Hepatocyte (in vitro differentiated cells): ENCODE measurements around the gene ASB9. TPM values are rescaled to one million over a fixed set of nuclear protein-coding genes. Genes with fewer than 3 reads are reported as not detected.

Source experiments
- DNase-seq: peaks from one replicate; pipeline ENCODE4 v3.0.0-alpha.2; 2016; ENCODE audit warnings: low spot score
- H2AFZ ChIP-seq: fragments of 200-600 bp; sonication (generic); 2 replicates; pipeline ENCODE4 v1.6.0; 2016; ENCODE audit warnings: antibody characterized with exemption, mild to moderate bottlenecking
- H3K27ac ChIP-seq: fragments of 200-600 bp; sonication (generic); 2 replicates; pipeline ENCODE4 v1.5.1; 2016; ENCODE audit warnings: mild to moderate bottlenecking
- H3K27me3 ChIP-seq: fragments of 200-600 bp; sonication (generic); 2 replicates; pipeline ENCODE4 v1.6.1; 2016
- H3K36me3 ChIP-seq: fragments of 200-600 bp; sonication (generic); replicated peaks from 2 replicates; pipeline ENCODE4 v1.5.1; 2016; ENCODE audit warnings: low read depth; ENCODE audit not compliant: insufficient read depth
- H3K4me1 ChIP-seq: fragments of 200-600 bp; sonication (generic); 2 replicates; pipeline ENCODE4 v1.5.1; 2016; ENCODE audit warnings: mild to moderate bottlenecking, moderate library complexity; ENCODE audit not compliant: insufficient read depth
- H3K4me2 ChIP-seq: fragments of 200-600 bp; sonication (generic); 2 replicates; pipeline ENCODE4 v1.6.0; 2016
- H3K4me3 ChIP-seq: fragments of 200-600 bp; sonication (generic); 2 replicates; pipeline ENCODE4 v1.5.1; 2016; ENCODE audit warnings: mild to moderate bottlenecking
- H3K79me2 ChIP-seq: fragments of 200-600 bp; sonication (generic); 2 replicates; pipeline ENCODE4 v1.6.0; 2017; ENCODE audit warnings: mild to moderate bottlenecking
- H3K9me2 ChIP-seq: fragments of 200-600 bp; sonication (generic); replicated peaks from 2 replicates; pipeline ENCODE4 v1.6.0; 2017; ENCODE audit warnings: mild to moderate bottlenecking; ENCODE audit not compliant: insufficient read depth
- H3K9me3 ChIP-seq: fragments of 200-600 bp; sonication (generic); 2 replicates; pipeline ENCODE4 v1.5.1; 2016; ENCODE audit warnings: low read depth, mild to moderate bottlenecking
- H4K20me1 ChIP-seq: fragments of 200-600 bp; sonication (generic); 2 replicates; pipeline ENCODE4 v1.6.0; 2016; ENCODE audit warnings: mild to moderate bottlenecking; ENCODE audit not compliant: insufficient read depth, poor library complexity, severe bottlenecking
- EZH2 ChIP-seq: fragments of 200-600 bp; sonication (generic); IDR thresholded peaks from 2 replicates; pipeline ENCODE4 v1.6.1; 2016; ENCODE audit warnings: antibody characterized with exemption, mild to moderate bottlenecking, borderline replicate concordance
- EZH2phosphoT487 ChIP-seq: fragments of 200-600 bp; sonication (generic); IDR thresholded peaks from one replicate; pipeline ENCODE4 v1.6.1; 2018; ENCODE audit warnings: antibody characterized with exemption, mild to moderate bottlenecking, low read depth, moderate library complexity; ENCODE audit not compliant: unreplicated experiment, severe bottlenecking
- WGBS: methylation state at CpG from one replicate; pipeline ENCODE4 v1.1.6; 2016; ENCODE audit warnings: low lambda C conversion rate; ENCODE audit errors: missing lambda C conversion rate; 5-methylcytosine and 5-hydroxymethylcytosine counted together
- polyA plus RNA-seq: library from polyadenylated mRNA; unstranded; fragments of >200 nt; fragmentation: Nextera tagmentation; extraction: Ambion mirVana; gene quantifications from 2 replicates; pipeline ENCODE4 v1.2.1, GENCODE V29; 2016
- total RNA-seq: library from RNA; depleted of rRNA; stranded (reverse); fragments of >200 nt; gene quantifications from 2 replicates; pipeline ENCODE4 v1.2.3, GENCODE V29; 2014
- TF ChIP-seq, protein P1 (sequence below): fragments of 200-600 bp; sonication (generic); IDR thresholded peaks from 2 replicates; pipeline ENCODE4 v1.5.1; 2016; ENCODE audit warnings: antibody characterized with exemption, mild to moderate bottlenecking; ENCODE audit not compliant: poor library complexity

The ASB9 gene
- total and polyA plus RNA-seq, 2 experiments from 2014 or later: 4.7 to 6.0 TPM

DNA sequence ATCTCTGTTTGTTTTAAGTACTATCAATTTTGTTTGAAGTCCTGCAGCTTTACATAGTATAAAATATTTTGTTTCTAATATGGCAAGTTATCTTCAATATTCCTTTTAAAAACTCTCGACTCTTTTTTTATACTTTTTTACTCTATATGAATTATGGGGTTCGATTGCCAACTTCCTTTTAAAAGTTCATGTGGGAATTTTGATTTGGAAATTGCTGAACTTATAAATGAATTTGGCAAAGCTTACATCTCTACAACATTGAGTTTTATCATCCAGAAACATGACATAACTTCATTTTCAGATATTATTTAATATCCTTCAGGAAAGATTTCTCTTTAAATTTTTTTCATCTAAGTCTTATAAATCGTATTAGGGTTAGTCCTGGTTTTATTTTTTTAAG is 60.8 kb downstream of the ASB9 start:
- no peak overlapping the region for H2AFZ ChIP-seq
- H3K27me3 ChIP-seq: no peaks in the 10 kb centered on the region
- H3K9me3 ChIP-seq: no peaks in the 10 kb centered on the region
- H3K27ac ChIP-seq: no peak overlapping the region
- no peaks in the 10 kb centered on the region for H3K36me3 ChIP-seq
- TF ChIP-seq, protein P1, sequence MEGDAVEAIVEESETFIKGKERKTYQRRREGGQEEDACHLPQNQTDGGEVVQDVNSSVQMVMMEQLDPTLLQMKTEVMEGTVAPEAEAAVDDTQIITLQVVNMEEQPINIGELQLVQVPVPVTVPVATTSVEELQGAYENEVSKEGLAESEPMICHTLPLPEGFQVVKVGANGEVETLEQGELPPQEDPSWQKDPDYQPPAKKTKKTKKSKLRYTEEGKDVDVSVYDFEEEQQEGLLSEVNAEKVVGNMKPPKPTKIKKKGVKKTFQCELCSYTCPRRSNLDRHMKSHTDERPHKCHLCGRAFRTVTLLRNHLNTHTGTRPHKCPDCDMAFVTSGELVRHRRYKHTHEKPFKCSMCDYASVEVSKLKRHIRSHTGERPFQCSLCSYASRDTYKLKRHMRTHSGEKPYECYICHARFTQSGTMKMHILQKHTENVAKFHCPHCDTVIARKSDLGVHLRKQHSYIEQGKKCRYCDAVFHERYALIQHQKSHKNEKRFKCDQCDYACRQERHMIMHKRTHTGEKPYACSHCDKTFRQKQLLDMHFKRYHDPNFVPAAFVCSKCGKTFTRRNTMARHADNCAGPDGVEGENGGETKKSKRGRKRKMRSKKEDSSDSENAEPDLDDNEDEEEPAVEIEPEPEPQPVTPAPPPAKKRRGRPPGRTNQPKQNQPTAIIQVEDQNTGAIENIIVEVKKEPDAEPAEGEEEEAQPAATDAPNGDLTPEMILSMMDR: no peak
- no peak for TF ChIP-seq EZH2phosphoT487
- no peak for TF ChIP-seq EZH2
- no peak overlapping the region for H3K4me3 ChIP-seq
- H3K4me2 ChIP-seq: no peak overlapping the region
- H3K9me2 ChIP-seq: no peaks in the 10 kb centered on the region
- no peaks in the 10 kb centered on the region for H4K20me1 ChIP-seq
- H3K79me2 ChIP-seq: no peaks in the 10 kb centered on the region
- WGBS: 78% methylated on average over 3 of the region's 3 CpGs
- no peak for DNase-seq
- H3K4me1 ChIP-seq: no peaks in the 10 kb centered on the region

DNA sequence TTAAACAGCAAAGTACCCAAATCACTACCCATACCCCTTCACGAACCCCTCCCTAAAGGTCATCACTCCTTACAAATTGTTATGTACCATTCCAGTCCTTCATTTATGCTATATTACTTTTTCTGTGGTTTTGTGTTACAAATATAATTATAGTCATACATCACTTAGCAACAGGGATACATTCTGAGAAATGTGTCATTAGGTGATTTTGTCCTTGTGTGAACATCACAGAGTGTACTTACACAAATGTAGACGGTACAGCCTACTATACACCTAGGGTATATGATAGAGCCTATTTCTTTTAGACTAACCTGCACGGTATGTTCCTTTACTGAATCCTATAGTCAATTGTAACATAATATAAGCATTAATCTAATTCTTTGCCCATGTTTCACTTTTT is 61.9 kb downstream of the ASB9 start:
- H3K4me1 ChIP-seq: no peaks in the 10 kb centered on the region
- no peaks in the 10 kb centered on the region for H3K9me2 ChIP-seq
- H2AFZ ChIP-seq: no peak overlapping the region
- 77% methylated on average over 3 of the region's 3 CpGs for WGBS
- no peaks in the 10 kb centered on the region for H4K20me1 ChIP-seq
- no peak for TF ChIP-seq EZH2
- TF ChIP-seq, protein P1: no peak
- TF ChIP-seq EZH2phosphoT487: no peak
- no peak overlapping the region for H3K4me3 ChIP-seq
- DNase-seq: no peak
- no peaks in the 10 kb centered on the region for H3K9me3 ChIP-seq
- no peaks in the 10 kb centered on the region for H3K27me3 ChIP-seq
- H3K4me2 ChIP-seq: no peak overlapping the region
- H3K36me3 ChIP-seq: no peaks in the 10 kb centered on the region
- no peaks in the 10 kb centered on the region for H3K79me2 ChIP-seq
- no peak overlapping the region for H3K27ac ChIP-seq

DNA sequence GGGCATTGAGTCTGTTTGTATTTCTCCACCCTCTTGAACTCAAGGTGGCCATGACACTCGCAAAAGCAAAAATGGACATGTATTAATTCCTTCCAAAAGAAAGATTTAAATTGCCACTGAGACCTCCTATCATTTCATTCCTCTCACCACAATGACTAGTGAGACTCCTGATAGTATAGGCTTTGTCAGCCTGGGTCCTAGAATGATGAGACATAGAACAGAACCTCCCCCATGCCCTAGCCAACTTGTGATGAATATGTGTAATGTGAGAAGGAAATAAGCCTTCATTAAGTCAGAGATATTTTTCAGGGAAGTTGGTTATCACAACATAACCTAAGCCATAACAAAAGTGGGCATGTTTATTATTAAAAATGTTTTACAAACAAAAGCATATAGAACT is 62.5 kb downstream of the ASB9 start:
- Histone ChIP-seq H3K4me1 (no peaks in the 10 kb centered on the region), H3K9me3 (no peaks in the 10 kb centered on the region), H3K79me2 (no peaks in the 10 kb centered on the region), H3K27ac (no peak overlapping the region), H4K20me1 (no peaks in the 10 kb centered on the region), H3K9me2 (no peaks in the 10 kb centered on the region), H3K4me3 (no peak overlapping the region), H3K4me2 (no peak overlapping the region), H2AFZ (no peak overlapping the region), H3K27me3 (no peaks in the 10 kb centered on the region), H3K36me3 (no peaks in the 10 kb centered on the region)
- WGBS: 65% methylated on average over 1 of the region's 1 CpG
- TF ChIP-seq EZH2phosphoT487 (no peak), EZH2 (no peak)
- TF ChIP-seq, protein P1: no peak
- no peak for DNase-seq

DNA sequence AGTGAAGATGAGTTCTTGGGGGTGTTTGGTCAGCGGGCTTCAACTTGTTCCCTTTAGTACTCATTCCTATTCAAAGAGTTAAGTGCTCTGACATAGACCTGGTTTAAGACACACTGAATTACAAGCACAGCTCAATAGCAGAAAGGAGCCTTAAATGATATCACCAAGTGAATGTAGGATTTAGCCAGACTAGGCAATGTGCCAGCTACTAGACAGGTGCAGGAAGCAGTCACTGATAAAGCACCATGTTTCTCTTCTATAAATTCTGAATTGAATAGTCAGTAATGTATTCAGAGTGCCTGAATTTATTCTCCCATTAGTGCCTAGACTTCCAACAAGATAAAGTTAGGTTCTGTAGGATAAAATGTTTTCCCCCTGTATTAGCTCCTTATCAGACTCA is 63.6 kb downstream of the ASB9 start:
- Histone ChIP-seq H3K27me3 (no peaks in the 10 kb centered on the region), H3K27ac (no peak overlapping the region), H3K4me1 (no peaks in the 10 kb centered on the region), H4K20me1 (no peaks in the 10 kb centered on the region), H3K9me3 (no peaks in the 10 kb centered on the region), H3K4me3 (no peak overlapping the region), H3K4me2 (no peak overlapping the region), H3K79me2 (no peaks in the 10 kb centered on the region), H3K36me3 (no peaks in the 10 kb centered on the region), H3K9me2 (no peaks in the 10 kb centered on the region), H2AFZ (no peak overlapping the region)
- no peak for DNase-seq
- TF ChIP-seq, protein P1: no peak
- TF ChIP-seq EZH2 (no peak), EZH2phosphoT487 (no peak)
- WGBS: 63% methylated on average over 1 of the region's 1 CpG
